ENCODE results near the gene CCDC51.
A peak's percentile ranks its signal among the peaks of the same experiment; 100 is the strongest.
"Not testable (repeated sequence)": the region's sequence is repeated elsewhere in the genome, so short reads cannot be mapped to it uniquely, and the experiment has no call there.

Gene CCDC51

DNA sequence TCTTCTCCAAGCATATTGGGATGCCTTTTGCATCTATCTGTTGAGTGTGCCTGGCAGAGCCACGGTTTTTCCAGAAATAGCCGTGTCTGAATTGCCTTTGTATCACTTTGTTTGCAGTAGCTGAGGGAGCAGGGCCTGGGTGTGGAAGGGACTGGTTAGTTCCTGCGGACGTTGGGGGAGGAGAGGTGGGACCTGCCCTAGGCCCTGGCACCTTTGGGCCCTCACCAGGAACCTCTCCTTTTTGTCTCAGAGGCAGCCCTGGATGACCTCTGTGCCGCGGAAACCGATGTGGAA, 25.3 kb upstream of the CCDC51 start:
- Histone ChIP-seq H3K18ac (ENCODE audit: low read length) (no peak overlapping the region), H3K14ac (ENCODE audit: low read length) (peak overlapping the region; percentile 21), H3K4ac (ENCODE audit: low read depth, low read length) (no peak overlapping the region), H2AK5ac (ENCODE audit: low read length) (peak overlapping the region; percentile 40), H3K79me1 (ENCODE audit: low read length) (peaks cover 10% of the 10 kb centered on the region), H3K27ac (ENCODE audit: low read depth, low read length) (peak overlapping the region; percentile 14), H3K4me2 (ENCODE audit: low read length) (no peak overlapping the region), H4K12ac (ENCODE audit: low read depth, low read length) (peak overlapping the region; percentile 10), H3K9me3 (ENCODE audit: insufficient read depth, low read depth, low read length) (no peaks in the 10 kb centered on the region), H3K27me3 (ENCODE audit: insufficient read depth, low read length) (no peaks in the 10 kb centered on the region), H4K8ac (ENCODE audit: low read depth, low read length) (no peak overlapping the region), H3K79me2 (ENCODE audit: control insufficient read depth, insufficient read depth, low read length, poor library complexity) (peaks cover 6% of the 10 kb centered on the region), H3K4me3 (ENCODE audit: low read depth, low read length) (no peak overlapping the region), H2AFZ (ENCODE audit: insufficient read depth, low read length, poor library complexity) (no peak overlapping the region), H4K91ac (ENCODE audit: low read depth, low read length) (peak overlapping the region; percentile 14), H3K36me3 (ENCODE audit: control insufficient read depth in 1 of 2, insufficient read depth in 2 of 2, low read length in 2 of 2) (peaks cover 47 to 58% of the 10 kb centered on the region in 2 experiments), H2BK12ac (ENCODE audit: low read length) (no peak overlapping the region), H3K4me1 (ENCODE audit: control insufficient read depth in 1 of 2, insufficient read depth in 2 of 2, low read length in 2 of 2) (peaks cover 8 to 12% of the 10 kb centered on the region in 2 experiments), H3K23ac (ENCODE audit: low read length) (no peak overlapping the region), H3K9ac (ENCODE audit: low read length) (no peak overlapping the region), H2BK120ac (ENCODE audit: insufficient read depth, low read length, poor library complexity) (no peak overlapping the region), H2BK5ac (ENCODE audit: low read depth, low read length, poor library complexity) (no peak overlapping the region)
- WGBS (ENCODE audit: extremely low coverage, insufficient coverage, insufficient read length) = no CpG with 5 or more reads among the region's 7 CpGs
- no peak for DNase-seq

DNA sequence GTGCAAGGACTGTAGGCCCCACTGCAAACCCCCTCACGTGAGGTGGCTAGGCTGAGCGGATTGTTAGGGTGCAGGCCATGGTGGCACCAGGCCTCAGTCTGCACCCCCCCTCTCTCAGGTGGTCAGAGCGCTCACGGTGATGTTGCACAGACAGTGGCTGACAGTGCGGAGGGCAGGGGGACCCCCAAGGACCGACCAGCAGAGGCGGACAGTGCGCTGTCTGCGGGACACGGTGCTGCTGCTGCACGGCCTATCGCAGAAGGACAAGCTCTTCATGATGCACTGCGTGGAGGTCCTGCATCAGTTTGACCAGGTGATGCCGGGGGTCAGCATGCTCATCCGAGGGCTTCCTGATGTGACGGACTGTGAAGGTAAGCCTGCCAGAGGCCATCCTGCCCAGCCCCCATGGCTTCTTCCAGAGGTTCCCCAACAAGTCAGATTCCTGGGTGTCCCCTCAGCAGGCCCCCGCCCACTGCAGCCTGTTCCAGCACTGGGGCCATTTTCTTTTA, 24.8 kb upstream of the CCDC51 start:
- Histone ChIP-seq H3K9me3 (ENCODE audit: insufficient read depth, low read depth, low read length) (no peaks in the 10 kb centered on the region), H3K4me1 (ENCODE audit: control insufficient read depth in 1 of 2, insufficient read depth in 2 of 2, low read length in 2 of 2) (peaks cover 11 to 14% of the 10 kb centered on the region in 2 experiments), H3K4me2 (ENCODE audit: low read length) (no peak overlapping the region), H3K4me3 (ENCODE audit: low read depth, low read length) (no peak overlapping the region), H2BK5ac (ENCODE audit: low read depth, low read length, poor library complexity) (no peak overlapping the region), H3K4ac (ENCODE audit: low read depth, low read length) (no peak overlapping the region), H2AK5ac (ENCODE audit: low read length) (no peak overlapping the region), H3K14ac (ENCODE audit: low read length) (no peak overlapping the region), H3K9ac (ENCODE audit: low read length) (no peak overlapping the region), H2BK12ac (ENCODE audit: low read length) (no peak overlapping the region), H3K18ac (ENCODE audit: low read length) (no peak overlapping the region), H3K23ac (ENCODE audit: low read length) (no peak overlapping the region), H2AFZ (ENCODE audit: insufficient read depth, low read length, poor library complexity) (no peak overlapping the region), H3K79me1 (ENCODE audit: low read length) (peaks cover 10% of the 10 kb centered on the region), H4K91ac (ENCODE audit: low read depth, low read length) (no peak overlapping the region), H3K79me2 (ENCODE audit: control insufficient read depth, insufficient read depth, low read length, poor library complexity) (peaks cover 6% of the 10 kb centered on the region), H2BK120ac (ENCODE audit: insufficient read depth, low read length, poor library complexity) (no peak overlapping the region), H3K27ac (ENCODE audit: low read depth, low read length) (peak overlapping the region; percentile 14), H3K36me3 (ENCODE audit: control insufficient read depth in 1 of 2, insufficient read depth in 2 of 2, low read length in 2 of 2) (peaks cover 51 to 62% of the 10 kb centered on the region in 2 experiments), H3K27me3 (ENCODE audit: insufficient read depth, low read length) (no peaks in the 10 kb centered on the region), H4K8ac (ENCODE audit: low read depth, low read length) (no peak overlapping the region), H4K12ac (ENCODE audit: low read depth, low read length) (no peak overlapping the region)
- DNase-seq = no peak
- WGBS (ENCODE audit: extremely low coverage, insufficient coverage, insufficient read length) = no CpG with 5 or more reads among the region's 17 CpGs

DNA sequence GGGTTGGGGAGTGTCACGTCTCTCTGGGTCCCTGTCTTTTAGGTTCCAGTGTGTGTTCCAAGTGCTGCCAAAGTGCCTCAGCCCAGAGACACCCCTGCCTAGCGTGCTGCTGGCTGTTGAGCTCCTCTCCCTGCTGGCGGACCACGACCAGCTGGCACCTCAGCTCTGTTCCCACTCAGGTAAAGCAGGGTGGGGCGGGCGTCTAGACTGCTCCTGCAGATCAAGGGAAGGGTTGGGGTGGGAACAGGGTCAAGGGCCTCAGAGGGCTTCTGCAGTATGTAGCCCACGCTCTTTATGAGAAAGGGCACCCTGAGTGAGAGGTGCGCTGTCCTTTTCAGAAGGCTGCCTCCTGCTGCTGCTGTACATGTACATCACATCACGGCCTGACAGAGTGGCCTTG, 23.8 kb upstream of the CCDC51 start:
- Histone ChIP-seq H3K9ac (ENCODE audit: low read length) (no peak overlapping the region), H3K27ac (ENCODE audit: low read depth, low read length) (no peak overlapping the region), H3K4me3 (ENCODE audit: low read depth, low read length) (no peak overlapping the region), H3K79me1 (ENCODE audit: low read length) (peaks cover 11% of the 10 kb centered on the region), H3K4me1 (ENCODE audit: control insufficient read depth in 1 of 2, insufficient read depth in 2 of 2, low read length in 2 of 2) (peaks cover 13 to 16% of the 10 kb centered on the region in 2 experiments), H3K4ac (ENCODE audit: low read depth, low read length) (no peak overlapping the region), H4K8ac (ENCODE audit: low read depth, low read length) (no peak overlapping the region), H3K9me3 (ENCODE audit: insufficient read depth, low read depth, low read length) (no peaks in the 10 kb centered on the region), H2AFZ (ENCODE audit: insufficient read depth, low read length, poor library complexity) (no peak overlapping the region), H3K18ac (ENCODE audit: low read length) (no peak overlapping the region), H3K27me3 (ENCODE audit: insufficient read depth, low read length) (no peaks in the 10 kb centered on the region), H2BK12ac (ENCODE audit: low read length) (no peak overlapping the region), H3K79me2 (ENCODE audit: control insufficient read depth, insufficient read depth, low read length, poor library complexity) (peaks cover 6% of the 10 kb centered on the region), H4K12ac (ENCODE audit: low read depth, low read length) (no peak overlapping the region), H2AK5ac (ENCODE audit: low read length) (no peak overlapping the region), H2BK5ac (ENCODE audit: low read depth, low read length, poor library complexity) (no peak overlapping the region), H3K4me2 (ENCODE audit: low read length) (no peak overlapping the region), H2BK120ac (ENCODE audit: insufficient read depth, low read length, poor library complexity) (no peak overlapping the region), H3K14ac (ENCODE audit: low read length) (no peak overlapping the region), H4K91ac (ENCODE audit: low read depth, low read length) (no peak overlapping the region), H3K36me3 (ENCODE audit: control insufficient read depth in 1 of 2, insufficient read depth in 2 of 2, low read length in 2 of 2) (peaks cover 48 to 59% of the 10 kb centered on the region in 2 experiments), H3K23ac (ENCODE audit: low read length) (no peak overlapping the region)
- no CpG with 5 or more reads among the region's 9 CpGs for WGBS (ENCODE audit: extremely low coverage, insufficient coverage, insufficient read length)
- DNase-seq = no peak

DNA sequence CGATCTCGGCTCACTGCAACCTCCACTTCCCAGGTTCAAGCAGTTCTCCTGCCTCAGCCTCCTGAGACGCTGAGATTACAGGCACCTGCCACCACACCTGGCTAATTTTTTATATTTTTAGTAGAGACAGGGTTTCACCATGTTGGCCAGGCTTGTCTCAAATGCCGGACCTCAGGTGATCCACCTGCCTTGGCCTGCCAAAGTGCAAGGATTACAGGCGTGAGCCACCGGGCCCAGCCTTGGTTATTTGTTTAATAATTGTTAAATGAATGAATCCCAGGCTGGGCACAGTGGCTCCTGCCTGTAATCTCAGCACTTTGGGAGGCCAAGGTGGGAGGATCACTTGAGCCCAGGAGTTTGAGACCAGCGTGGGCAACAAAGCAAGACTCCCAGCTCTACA, 21.8 kb upstream of the CCDC51 start:
- not testable (repeated sequence) for H4K91ac ChIP-seq (ENCODE audit: low read depth, low read length); H3K27ac ChIP-seq (ENCODE audit: low read depth, low read length); H3K9ac ChIP-seq (ENCODE audit: low read length); H3K79me2 ChIP-seq (ENCODE audit: control insufficient read depth, insufficient read depth, low read length, poor library complexity); H4K8ac ChIP-seq (ENCODE audit: low read depth, low read length); H4K12ac ChIP-seq (ENCODE audit: low read depth, low read length); H3K4me3 ChIP-seq (ENCODE audit: low read depth, low read length); H2BK120ac ChIP-seq (ENCODE audit: insufficient read depth, low read length, poor library complexity); H3K27me3 ChIP-seq (ENCODE audit: insufficient read depth, low read length); DNase-seq; H3K23ac ChIP-seq (ENCODE audit: low read length); H2BK5ac ChIP-seq (ENCODE audit: low read depth, low read length, poor library complexity); H2AK5ac ChIP-seq (ENCODE audit: low read length); H3K14ac ChIP-seq (ENCODE audit: low read length); H2AFZ ChIP-seq (ENCODE audit: insufficient read depth, low read length, poor library complexity); H3K18ac ChIP-seq (ENCODE audit: low read length); H2BK12ac ChIP-seq (ENCODE audit: low read length); H3K4ac ChIP-seq (ENCODE audit: low read depth, low read length); H3K9me3 ChIP-seq (ENCODE audit: insufficient read depth, low read depth, low read length); H3K4me2 ChIP-seq (ENCODE audit: low read length)
- WGBS (ENCODE audit: extremely low coverage, insufficient coverage, insufficient read length) = no CpG with 5 or more reads among the region's 7 CpGs
- peaks cover 32 to 48% of the 10 kb centered on the region in 2 experiments for H3K36me3 ChIP-seq (ENCODE audit: control insufficient read depth in 1 of 2, insufficient read depth in 2 of 2, low read length in 2 of 2)
- H3K79me1 ChIP-seq (ENCODE audit: low read length) = peaks cover 11% of the 10 kb centered on the region
- peaks cover 14 to 16% of the 10 kb centered on the region in 2 experiments for H3K4me1 ChIP-seq (ENCODE audit: control insufficient read depth in 1 of 2, insufficient read depth in 2 of 2, low read length in 2 of 2)
